ENCODE results near the gene KLK8.

- TF ChIP-seq EZH2 (IDR thresholded peaks at IDR 0.05; ENCODE audit: borderline replicate concordance, low read depth, low read length, poor library complexity, severe bottlenecking) (no peak), CTCF (conservative IDR thresholded peaks at IDR 0.05; ENCODE audit: low read depth, low read length) (no peak)
These were observed 5.0 kb upstream of the KLK8 start for GRCh38 chr19:51006406-51006805.
